HepG2 (cell line): ENCODE results near the gene AP3D1. TPM values are rescaled to one million over a fixed set of nuclear protein-coding genes. Genes with fewer than 3 reads are reported as not detected.
A peak's percentile ranks its signal among the peaks of the same experiment; 100 is the strongest.

ENCODE experiments used
- KMT2A ChIP-seq: sonication (generic); formaldehyde crosslinking; IDR thresholded peaks from 2 replicates; pipeline ENCODE4 v1.4.0; 2020; ENCODE audit warnings: missing genetic modification reagents
- MAF1 ChIP-seq: sonication (generic); formaldehyde crosslinking; IDR thresholded peaks from 2 replicates; pipeline ENCODE4 v1.5.0; 2020; ENCODE audit warnings: missing genetic modification reagents, borderline replicate concordance
- MBNL3 ChIP-seq: fragments of 250-450 bp; sonication (Bioruptor Pico); conservative IDR thresholded peaks from 2 replicates; pipeline ENCODE4 v1.8.0; 2022; ENCODE audit warnings: mild to moderate bottlenecking, inconsistent platforms
- MED8 ChIP-seq: sonication (generic); formaldehyde crosslinking; IDR thresholded peaks from 2 replicates; pipeline ENCODE4 v1.8.1; 2023; ENCODE audit warnings: mild to moderate bottlenecking, missing genetic modification reagents; ENCODE audit not compliant: insufficient replicate concordance
- MZF1 ChIP-seq: sonication (generic); formaldehyde crosslinking; IDR thresholded peaks from 2 replicates; pipeline ENCODE4 v1.8.1; 2023; ENCODE audit warnings: mild to moderate bottlenecking, missing genetic modification reagents, borderline replicate concordance
- RXRB ChIP-seq: IDR thresholded peaks from 2 replicates; pipeline ENCODE4 v1.6.1; 2016; ENCODE audit warnings: borderline replicate concordance, missing genetic modification reagents, missing compliant biosample characterization
- ZBTB20 ChIP-seq: sonication (generic); formaldehyde crosslinking; IDR thresholded peaks from 2 replicates; pipeline ENCODE4 v1.8.1; 2023; ENCODE audit warnings: missing genetic modification reagents, low read depth, mild to moderate bottlenecking, borderline replicate concordance
- ZNF121 ChIP-seq: sonication (generic); formaldehyde crosslinking; IDR thresholded peaks from 2 replicates; pipeline ENCODE4 v1.5.0; 2020; ENCODE audit warnings: mild to moderate bottlenecking, missing genetic modification reagents
- ZNF251 ChIP-seq: sonication (generic); formaldehyde crosslinking; IDR thresholded peaks from 2 replicates; pipeline ENCODE4 v1.9.0; 2021; ENCODE audit warnings: mild to moderate bottlenecking, missing genetic modification reagents
- ZNF367 ChIP-seq: sonication (generic); formaldehyde crosslinking; IDR thresholded peaks from 2 replicates; pipeline ENCODE4 v1.4.0; 2020; ENCODE audit warnings: missing genetic modification reagents, borderline replicate concordance
- ZNF572 ChIP-seq: sonication (generic); formaldehyde crosslinking; IDR thresholded peaks from 2 replicates; pipeline ENCODE4 v1.5.1; 2020; ENCODE audit warnings: mild to moderate bottlenecking, missing genetic modification reagents
- polyA plus RNA-seq, 8 experiments: library from polyadenylated mRNA; depleted of rRNA in 3 of 8; stranded (reverse) in 7 of 8; unstranded in 1 of 8; fragments of >200 nt; fragmentation: Illumina TruSeq in 4 of 8; extraction: Trizol in 4 of 8; gene quantifications; 2 replicates each; pipeline versions ENCODE4 v1.2.1 to v1.2.3, GENCODE V29; 2011 to 2016; ENCODE audit warnings: low read depth in 4 of 8, missing spikeins in 1 of 8, mixed read lengths in 1 of 8; ENCODE audit not compliant: insufficient read depth in 1 of 8
- total RNA-seq, 5 experiments: library from RNA; depleted of rRNA; stranded (reverse); fragments of >200 nt; fragmentation: Illumina TruSeq; extraction: Trizol; gene quantifications; 2 replicates each; pipeline ENCODE4 v1.2.3, GENCODE V29; 2016; ENCODE audit warnings: low read depth in 1 of 5
- TF ChIP-seq, protein P1 (sequence below): sonication (generic); formaldehyde crosslinking; IDR thresholded peaks from 2 replicates; pipeline ENCODE4 v1.8.0; 2023; ENCODE audit warnings: mild to moderate bottlenecking, missing genetic modification reagents
- TF ChIP-seq, protein P2 (sequence below): IDR thresholded peaks from 2 replicates; pipeline ENCODE4 v1.6.1; 2016; ENCODE audit warnings: low read depth, missing genetic modification reagents, missing compliant biosample characterization
- TF ChIP-seq, protein P3 (sequence below): sonication (generic); formaldehyde crosslinking; IDR thresholded peaks from 2 replicates; pipeline ENCODE4 v1.4.0; 2020; ENCODE audit warnings: missing genetic modification reagents
- TF ChIP-seq, protein P4 (sequence below): conservative IDR thresholded peaks from 2 replicates; pipeline ENCODE4 v1.6.1; 2018; ENCODE audit warnings: missing genetic modification reagents
- TF ChIP-seq, protein P5 (sequence below): sonication (generic); formaldehyde crosslinking; IDR thresholded peaks from 2 replicates; pipeline ENCODE4 v1.8.1; 2023; ENCODE audit warnings: missing genetic modification reagents, mild to moderate bottlenecking, borderline replicate concordance

The AP3D1 gene
- total and polyA plus RNA-seq, 2 of the 13 experiments (the other 11 are each of a cell fraction or from before 2014, with no cell fraction given): 68.0 to 82.6 TPM

DNA sequence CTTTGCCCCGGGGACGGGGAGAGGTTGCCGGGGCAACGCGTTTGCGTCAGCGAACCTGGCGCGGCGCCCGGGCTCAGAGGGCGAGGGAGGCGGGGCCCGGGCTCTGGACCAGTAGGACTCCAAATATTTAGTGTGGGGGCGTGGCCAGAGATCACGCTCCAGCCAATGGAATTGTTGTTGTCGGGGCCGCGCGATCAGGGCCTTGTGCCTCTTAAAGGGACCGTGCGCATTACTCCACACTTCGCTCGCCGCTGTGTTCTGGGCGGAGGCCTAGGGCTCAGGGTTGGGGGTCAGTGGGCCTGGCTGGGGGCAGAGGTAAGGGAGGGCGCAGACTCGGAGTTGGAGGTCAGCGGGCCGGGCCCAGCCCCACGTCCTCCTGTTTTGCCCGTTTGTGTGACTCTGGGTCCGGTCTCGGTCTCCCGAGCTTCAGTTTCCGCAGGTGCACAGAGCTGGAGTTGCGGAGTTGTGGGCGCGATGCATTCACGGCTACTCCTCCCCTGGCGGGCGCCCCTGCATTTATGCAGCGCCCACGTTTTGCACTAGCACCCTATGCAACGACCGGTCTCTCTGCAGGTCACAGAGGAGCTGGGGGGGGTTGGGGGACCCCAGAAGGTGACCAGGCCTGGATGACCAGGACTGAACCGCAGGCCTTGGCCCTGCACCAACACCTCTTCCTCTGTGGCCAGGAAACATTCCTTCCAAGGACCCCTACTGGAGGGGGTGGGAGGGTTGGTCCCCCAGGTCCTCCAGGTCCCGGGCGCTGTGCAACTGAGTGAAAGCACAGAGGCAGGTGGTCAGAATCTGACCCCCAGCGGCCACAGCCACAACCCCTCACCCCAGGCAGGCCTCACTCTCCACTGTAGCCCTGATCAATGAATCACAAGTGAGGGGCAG, 89.6 kb downstream of the AP3D1 start (continued):
- 0 out of 2 replicates have a peak, but pooled peaks have one; percentile 29 for TF ChIP-seq ZNF367 (CRISPR knock-in tag)
- TF ChIP-seq ZNF251: no peak
- TF ChIP-seq, protein P1, sequence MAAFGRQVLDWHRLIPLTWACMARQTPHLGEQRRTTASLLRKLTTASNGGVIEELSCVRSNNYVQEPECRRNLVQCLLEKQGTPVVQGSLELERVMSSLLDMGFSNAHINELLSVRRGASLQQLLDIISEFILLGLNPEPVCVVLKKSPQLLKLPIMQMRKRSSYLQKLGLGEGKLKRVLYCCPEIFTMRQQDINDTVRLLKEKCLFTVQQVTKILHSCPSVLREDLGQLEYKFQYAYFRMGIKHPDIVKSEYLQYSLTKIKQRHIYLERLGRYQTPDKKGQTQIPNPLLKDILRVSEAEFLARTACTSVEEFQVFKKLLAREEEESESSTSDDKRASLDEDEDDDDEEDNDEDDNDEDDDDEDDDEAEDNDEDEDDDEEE (CRISPR knock-in tag): peak; percentile 42; the same call in 1 of the 2 replicates
- TF ChIP-seq ZNF121 (CRISPR knock-in tag): no peak
- TF ChIP-seq, protein P2, sequence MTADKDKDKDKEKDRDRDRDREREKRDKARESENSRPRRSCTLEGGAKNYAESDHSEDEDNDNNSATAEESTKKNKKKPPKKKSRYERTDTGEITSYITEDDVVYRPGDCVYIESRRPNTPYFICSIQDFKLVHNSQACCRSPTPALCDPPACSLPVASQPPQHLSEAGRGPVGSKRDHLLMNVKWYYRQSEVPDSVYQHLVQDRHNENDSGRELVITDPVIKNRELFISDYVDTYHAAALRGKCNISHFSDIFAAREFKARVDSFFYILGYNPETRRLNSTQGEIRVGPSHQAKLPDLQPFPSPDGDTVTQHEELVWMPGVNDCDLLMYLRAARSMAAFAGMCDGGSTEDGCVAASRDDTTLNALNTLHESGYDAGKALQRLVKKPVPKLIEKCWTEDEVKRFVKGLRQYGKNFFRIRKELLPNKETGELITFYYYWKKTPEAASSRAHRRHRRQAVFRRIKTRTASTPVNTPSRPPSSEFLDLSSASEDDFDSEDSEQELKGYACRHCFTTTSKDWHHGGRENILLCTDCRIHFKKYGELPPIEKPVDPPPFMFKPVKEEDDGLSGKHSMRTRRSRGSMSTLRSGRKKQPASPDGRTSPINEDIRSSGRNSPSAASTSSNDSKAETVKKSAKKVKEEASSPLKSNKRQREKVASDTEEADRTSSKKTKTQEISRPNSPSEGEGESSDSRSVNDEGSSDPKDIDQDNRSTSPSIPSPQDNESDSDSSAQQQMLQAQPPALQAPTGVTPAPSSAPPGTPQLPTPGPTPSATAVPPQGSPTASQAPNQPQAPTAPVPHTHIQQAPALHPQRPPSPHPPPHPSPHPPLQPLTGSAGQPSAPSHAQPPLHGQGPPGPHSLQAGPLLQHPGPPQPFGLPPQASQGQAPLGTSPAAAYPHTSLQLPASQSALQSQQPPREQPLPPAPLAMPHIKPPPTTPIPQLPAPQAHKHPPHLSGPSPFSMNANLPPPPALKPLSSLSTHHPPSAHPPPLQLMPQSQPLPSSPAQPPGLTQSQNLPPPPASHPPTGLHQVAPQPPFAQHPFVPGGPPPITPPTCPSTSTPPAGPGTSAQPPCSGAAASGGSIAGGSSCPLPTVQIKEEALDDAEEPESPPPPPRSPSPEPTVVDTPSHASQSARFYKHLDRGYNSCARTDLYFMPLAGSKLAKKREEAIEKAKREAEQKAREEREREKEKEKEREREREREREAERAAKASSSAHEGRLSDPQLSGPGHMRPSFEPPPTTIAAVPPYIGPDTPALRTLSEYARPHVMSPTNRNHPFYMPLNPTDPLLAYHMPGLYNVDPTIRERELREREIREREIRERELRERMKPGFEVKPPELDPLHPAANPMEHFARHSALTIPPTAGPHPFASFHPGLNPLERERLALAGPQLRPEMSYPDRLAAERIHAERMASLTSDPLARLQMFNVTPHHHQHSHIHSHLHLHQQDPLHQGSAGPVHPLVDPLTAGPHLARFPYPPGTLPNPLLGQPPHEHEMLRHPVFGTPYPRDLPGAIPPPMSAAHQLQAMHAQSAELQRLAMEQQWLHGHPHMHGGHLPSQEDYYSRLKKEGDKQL: 0 out of 2 replicates have a peak, but pooled peaks have one; percentile 28
- TF ChIP-seq, protein P3, sequence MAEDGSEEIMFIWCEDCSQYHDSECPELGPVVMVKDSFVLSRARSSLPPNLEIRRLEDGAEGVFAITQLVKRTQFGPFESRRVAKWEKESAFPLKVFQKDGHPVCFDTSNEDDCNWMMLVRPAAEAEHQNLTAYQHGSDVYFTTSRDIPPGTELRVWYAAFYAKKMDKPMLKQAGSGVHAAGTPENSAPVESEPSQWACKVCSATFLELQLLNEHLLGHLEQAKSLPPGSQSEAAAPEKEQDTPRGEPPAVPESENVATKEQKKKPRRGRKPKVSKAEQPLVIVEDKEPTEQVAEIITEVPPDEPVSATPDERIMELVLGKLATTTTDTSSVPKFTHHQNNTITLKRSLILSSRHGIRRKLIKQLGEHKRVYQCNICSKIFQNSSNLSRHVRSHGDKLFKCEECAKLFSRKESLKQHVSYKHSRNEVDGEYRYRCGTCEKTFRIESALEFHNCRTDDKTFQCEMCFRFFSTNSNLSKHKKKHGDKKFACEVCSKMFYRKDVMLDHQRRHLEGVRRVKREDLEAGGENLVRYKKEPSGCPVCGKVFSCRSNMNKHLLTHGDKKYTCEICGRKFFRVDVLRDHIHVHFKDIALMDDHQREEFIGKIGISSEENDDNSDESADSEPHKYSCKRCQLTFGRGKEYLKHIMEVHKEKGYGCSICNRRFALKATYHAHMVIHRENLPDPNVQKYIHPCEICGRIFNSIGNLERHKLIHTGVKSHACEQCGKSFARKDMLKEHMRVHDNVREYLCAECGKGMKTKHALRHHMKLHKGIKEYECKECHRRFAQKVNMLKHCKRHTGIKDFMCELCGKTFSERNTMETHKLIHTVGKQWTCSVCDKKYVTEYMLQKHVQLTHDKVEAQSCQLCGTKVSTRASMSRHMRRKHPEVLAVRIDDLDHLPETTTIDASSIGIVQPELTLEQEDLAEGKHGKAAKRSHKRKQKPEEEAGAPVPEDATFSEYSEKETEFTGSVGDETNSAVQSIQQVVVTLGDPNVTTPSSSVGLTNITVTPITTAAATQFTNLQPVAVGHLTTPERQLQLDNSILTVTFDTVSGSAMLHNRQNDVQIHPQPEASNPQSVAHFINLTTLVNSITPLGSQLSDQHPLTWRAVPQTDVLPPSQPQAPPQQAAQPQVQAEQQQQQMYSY (CRISPR knock-in tag): no peak
- TF ChIP-seq, protein P4, sequence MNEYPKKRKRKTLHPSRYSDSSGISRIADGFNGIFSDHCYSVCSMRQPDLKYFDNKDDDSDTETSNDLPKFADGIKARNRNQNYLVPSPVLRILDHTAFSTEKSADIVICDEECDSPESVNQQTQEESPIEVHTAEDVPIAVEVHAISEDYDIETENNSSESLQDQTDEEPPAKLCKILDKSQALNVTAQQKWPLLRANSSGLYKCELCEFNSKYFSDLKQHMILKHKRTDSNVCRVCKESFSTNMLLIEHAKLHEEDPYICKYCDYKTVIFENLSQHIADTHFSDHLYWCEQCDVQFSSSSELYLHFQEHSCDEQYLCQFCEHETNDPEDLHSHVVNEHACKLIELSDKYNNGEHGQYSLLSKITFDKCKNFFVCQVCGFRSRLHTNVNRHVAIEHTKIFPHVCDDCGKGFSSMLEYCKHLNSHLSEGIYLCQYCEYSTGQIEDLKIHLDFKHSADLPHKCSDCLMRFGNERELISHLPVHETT (CRISPR knock-in tag): no peak
- TF ChIP-seq, protein P5, sequence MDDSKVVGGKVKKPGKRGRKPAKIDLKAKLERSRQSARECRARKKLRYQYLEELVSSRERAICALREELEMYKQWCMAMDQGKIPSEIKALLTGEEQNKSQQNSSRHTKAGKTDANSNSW: no peak
- TF ChIP-seq MBNL3 (CRISPR knock-in tag): no peak
- TF ChIP-seq ZNF572: no peak
- peak; percentile 66 for TF ChIP-seq MED8 (CRISPR knock-in tag)
- TF ChIP-seq RXRB: no peak; the same call in 1 of the 2 replicates
- TF ChIP-seq MAF1 (CRISPR knock-in tag): 0 out of 2 replicates have a peak, but pooled peaks have one; percentile 63
- no peak for TF ChIP-seq MZF1 (CRISPR knock-in tag)
- TF ChIP-seq KMT2A (CRISPR knock-in tag): no peak
- TF ChIP-seq ZBTB20 (CRISPR knock-in tag): no peak
